ENCODE measurements around the gene LUC7L2.
"Not testable (repeated sequence)": the region's sequence is repeated elsewhere in the genome, so short reads cannot be mapped to it uniquely, and the experiment has no call there.

LUC7L2 gene

GRCh38 chr7:139452958-139453672, 93.4 kb downstream of the LUC7L2 start:
- peak; percentile 31 for DNase-seq

- no peak for DNase-seq
These were observed 94.1 kb downstream of the LUC7L2 start for GRCh38 chr7:139453673-139454321.

- no peak for DNase-seq
These were observed 96.1 kb downstream of the LUC7L2 start for GRCh38 chr7:139455789-139456188.

- DNase-seq: no peak
These were observed 96.8 kb downstream of the LUC7L2 start for GRCh38 chr7:139456511-139456910.

GRCh38 chr7:139457153-139457946, 97.7 kb downstream of the LUC7L2 start:
- peak; percentile 47 for DNase-seq

- DNase-seq: not testable (repeated sequence)
These were observed 103.7 kb downstream of the LUC7L2 start for GRCh38 chr7:139463421-139463820.

GRCh38 chr7:139464511-139464910, 104.8 kb downstream of the LUC7L2 start:
- not testable (repeated sequence) for DNase-seq

GRCh38 chr7:139465072-139465471, 105.4 kb downstream of the LUC7L2 start:
- not testable (repeated sequence) for DNase-seq

GRCh38 chr7:139467729-139468128, 108.0 kb downstream of the LUC7L2 start:
- not testable (repeated sequence) for DNase-seq

- not testable (repeated sequence) for DNase-seq
These were observed 108.6 kb downstream of the LUC7L2 start for GRCh38 chr7:139468281-139468680.

- DNase-seq: peak; percentile 49
These were observed 112.2 kb downstream of the LUC7L2 start for GRCh38 chr7:139471740-139472353.
